T-helper 2 cell treated with Interferon-gamma antibody and Interleukin-4, amounts not matched to agents 5 μg/mL and 100 μg/mL, for 36 hours (primary cell): ENCODE data around the gene CRY1.
"Not testable (repeated sequence)": the region's sequence is repeated elsewhere in the genome, so short reads cannot be mapped to it uniquely, and the experiment has no call there.

Source experiments
- DNase-seq: peaks from one replicate; pipeline ENCODE4 v3.0.0; 2021; ENCODE audit warnings: low spot score
- H3K27ac Mint-ChIP-seq: one replicate; pipeline ENCODE4 v1.8.0; 2021; ENCODE audit warnings: mild to moderate bottlenecking, mixed read lengths
- H3K27me3 Mint-ChIP-seq: one replicate; pipeline ENCODE4 v1.8.0; 2021; ENCODE audit warnings: low read depth, mixed read lengths
- H3K36me3 Mint-ChIP-seq: one replicate; pipeline ENCODE4 v1.8.0; 2021; ENCODE audit warnings: low read depth, mixed read lengths
- H3K4me1 Mint-ChIP-seq: one replicate; pipeline ENCODE4 v1.8.0; 2021; ENCODE audit warnings: low read depth, mixed read lengths
- H3K4me3 Mint-ChIP-seq: one replicate; pipeline ENCODE4 v1.8.0; 2022; ENCODE audit warnings: mild to moderate bottlenecking, moderate library complexity, mixed read lengths
- H3K9me3 Mint-ChIP-seq: one replicate; pipeline ENCODE4 v1.8.0; 2021; ENCODE audit warnings: mixed read lengths

CRY1 gene

GRCh38 chr12:107122452-107122958 lies 29.2 kb upstream of the CRY1 start:
- no peaks in the 10 kb centered on the region for H3K9me3 Mint-ChIP-seq
- H3K27ac Mint-ChIP-seq = no peak overlapping the region
- H3K36me3 Mint-ChIP-seq = no peaks in the 10 kb centered on the region
- H3K4me1 Mint-ChIP-seq = no peaks in the 10 kb centered on the region
- no peak for DNase-seq
- peaks cover 33% of the 10 kb centered on the region for H3K27me3 Mint-ChIP-seq
- no peak overlapping the region for H3K4me3 Mint-ChIP-seq

- no peaks in the 10 kb centered on the region for H3K4me1 Mint-ChIP-seq
- DNase-seq = no peak
- H3K27me3 Mint-ChIP-seq = peaks cover 29% of the 10 kb centered on the region
- H3K36me3 Mint-ChIP-seq = no peaks in the 10 kb centered on the region
- no peak overlapping the region for H3K4me3 Mint-ChIP-seq
- H3K9me3 Mint-ChIP-seq = no peaks in the 10 kb centered on the region
- no peak overlapping the region for H3K27ac Mint-ChIP-seq
Measured at GRCh38 chr12:107119091-107119490, 25.7 kb upstream of the CRY1 start.

- H3K9me3 Mint-ChIP-seq = no peaks in the 10 kb centered on the region
- no peak for DNase-seq
- no peak overlapping the region for H3K4me3 Mint-ChIP-seq
Measured at GRCh38 chr12:107118624-107119023, 25.3 kb upstream of the CRY1 start.

GRCh38 chr12:107115119-107115518 lies 21.8 kb upstream of the CRY1 start:
- Mint-ChIP-seq H3K9me3 (no peaks in the 10 kb centered on the region), H3K27ac (no peak overlapping the region), H3K4me3 (no peak overlapping the region), H3K4me1 (no peaks in the 10 kb centered on the region), H3K36me3 (no peaks in the 10 kb centered on the region), H3K27me3 (peaks cover 36% of the 10 kb centered on the region)
- no peak for DNase-seq

More at GRCh38 chr12:107118624-107119023, 25.3 kb upstream of the CRY1 start:
- Mint-ChIP-seq H3K4me1 (no peaks in the 10 kb centered on the region), H3K27me3 (peaks cover 28% of the 10 kb centered on the region), H3K27ac (no peak overlapping the region), H3K36me3 (no peaks in the 10 kb centered on the region)

GRCh38 chr12:107111314-107111713 lies 18.0 kb upstream of the CRY1 start:
- H3K4me3 Mint-ChIP-seq = no peak overlapping the region
- no peaks in the 10 kb centered on the region for H3K4me1 Mint-ChIP-seq
- peaks cover 30% of the 10 kb centered on the region for H3K27me3 Mint-ChIP-seq
- H3K27ac Mint-ChIP-seq = no peak overlapping the region
- H3K36me3 Mint-ChIP-seq = no peaks in the 10 kb centered on the region
- no peaks in the 10 kb centered on the region for H3K9me3 Mint-ChIP-seq
- DNase-seq = no peak

- no peaks in the 10 kb centered on the region for H3K4me1 Mint-ChIP-seq
- no peak for DNase-seq
- no peaks in the 10 kb centered on the region for H3K36me3 Mint-ChIP-seq
- no peak overlapping the region for H3K4me3 Mint-ChIP-seq
- no peaks in the 10 kb centered on the region for H3K9me3 Mint-ChIP-seq
- H3K27ac Mint-ChIP-seq = no peak overlapping the region
- H3K27me3 Mint-ChIP-seq = peaks cover 34% of the 10 kb centered on the region
Measured at GRCh38 chr12:107109726-107110719, 16.7 kb upstream of the CRY1 start.

GRCh38 chr12:107108995-107109508 lies 15.7 kb upstream of the CRY1 start:
- peaks cover 30% of the 10 kb centered on the region for H3K27me3 Mint-ChIP-seq
- no peak overlapping the region for H3K27ac Mint-ChIP-seq

GRCh38 chr12:107108366-107108765 lies 15.0 kb upstream of the CRY1 start:
- not testable (repeated sequence) for DNase-seq, H3K36me3 Mint-ChIP-seq, H3K4me1 Mint-ChIP-seq, H3K27ac Mint-ChIP-seq, H3K4me3 Mint-ChIP-seq, H3K9me3 Mint-ChIP-seq
- peaks cover 28% of the 10 kb centered on the region for H3K27me3 Mint-ChIP-seq

More at GRCh38 chr12:107108995-107109508, 15.7 kb upstream of the CRY1 start:
- no peak for DNase-seq
- H3K36me3 Mint-ChIP-seq = no peaks in the 10 kb centered on the region
- no peaks in the 10 kb centered on the region for H3K9me3 Mint-ChIP-seq
- H3K4me3 Mint-ChIP-seq = no peak overlapping the region
- H3K4me1 Mint-ChIP-seq = no peaks in the 10 kb centered on the region

GRCh38 chr12:107107381-107107780 lies 14.0 kb upstream of the CRY1 start:
- Mint-ChIP-seq H3K27ac (no peak overlapping the region), H3K36me3 (no peaks in the 10 kb centered on the region), H3K4me3 (no peak overlapping the region), H3K4me1 (no peaks in the 10 kb centered on the region), H3K9me3 (no peaks in the 10 kb centered on the region), H3K27me3 (peaks cover 23% of the 10 kb centered on the region)
- no peak for DNase-seq

- H3K4me3 Mint-ChIP-seq = no peak overlapping the region
- no peak overlapping the region for H3K27ac Mint-ChIP-seq
- DNase-seq = no peak
- no peaks in the 10 kb centered on the region for H3K9me3 Mint-ChIP-seq
- H3K36me3 Mint-ChIP-seq = no peaks in the 10 kb centered on the region
- H3K27me3 Mint-ChIP-seq = peaks cover 20% of the 10 kb centered on the region
- no peaks in the 10 kb centered on the region for H3K4me1 Mint-ChIP-seq
Measured at GRCh38 chr12:107106241-107107025, 13.1 kb upstream of the CRY1 start.

- no peak for DNase-seq
- Mint-ChIP-seq H3K27ac (no peak overlapping the region), H3K27me3 (peaks cover 14% of the 10 kb centered on the region), H3K36me3 (no peaks in the 10 kb centered on the region), H3K4me1 (no peaks in the 10 kb centered on the region), H3K4me3 (no peak overlapping the region), H3K9me3 (no peaks in the 10 kb centered on the region)
Measured at GRCh38 chr12:107105410-107105703, 12.0 kb upstream of the CRY1 start.

GRCh38 chr12:107103516-107103915 lies 10.2 kb upstream of the CRY1 start:
- DNase-seq = no peak
- Mint-ChIP-seq H3K9me3 (no peaks in the 10 kb centered on the region), H3K36me3 (no peaks in the 10 kb centered on the region), H3K4me1 (no peaks in the 10 kb centered on the region), H3K4me3 (no peak overlapping the region), H3K27ac (no peak overlapping the region), H3K27me3 (peaks cover 24% of the 10 kb centered on the region)

GRCh38 chr12:107103097-107103496 lies 9.7 kb upstream of the CRY1 start:
- DNase-seq = no peak
- Mint-ChIP-seq H3K4me3 (no peak overlapping the region), H3K36me3 (no peaks in the 10 kb centered on the region), H3K27ac (no peak overlapping the region), H3K27me3 (peaks cover 24% of the 10 kb centered on the region), H3K9me3 (no peaks in the 10 kb centered on the region), H3K4me1 (no peaks in the 10 kb centered on the region)

- Mint-ChIP-seq H3K36me3 (no peaks in the 10 kb centered on the region), H3K27ac (no peak overlapping the region), H3K4me3 (no peak overlapping the region), H3K27me3 (peaks cover 26% of the 10 kb centered on the region), H3K9me3 (no peaks in the 10 kb centered on the region), H3K4me1 (no peaks in the 10 kb centered on the region)
- DNase-seq = no peak
Measured at GRCh38 chr12:107102294-107102693, 8.9 kb upstream of the CRY1 start.
